WTC11 (cell line): Measurements from ENCODE around the gene SETD2. TPM values are rescaled to one million over a fixed set of nuclear protein-coding genes. Genes with fewer than 3 reads are reported as not detected.

Source experiments
- ATAC-seq: fragments of 200-7000 bp; cut with Tn5 transposase; 2 replicates; pipeline ENCODE4 v1.10.0; 2021; ENCODE audit warnings: mild to moderate bottlenecking, moderate library complexity
- CTCF ChIA-PET: fragments of 300-600 bp; sonication (Branson Sonifier 250); formaldehyde crosslinking; loops from one replicate; lab custom pipeline; 2021; ENCODE audit warnings: antibody characterized with exemption; lab: Charles Lee
- POLR2A ChIA-PET: fragments of 350-600 bp; sonication (Branson Sonifier 250); formaldehyde crosslinking; loops from one replicate; lab custom pipeline; 2021; ENCODE audit warnings: antibody characterized with exemption; lab: Charles Lee
- DNase-seq: peaks from one replicate; pipeline ENCODE4 v3.0.0; 2021; ENCODE audit warnings: low spot score
- H3K27ac Mint-ChIP-seq: 2 replicates; pipeline ENCODE4 v1.8.0; 2021; ENCODE audit warnings: mixed read lengths
- H3K27me3 Mint-ChIP-seq: 2 replicates; pipeline ENCODE4 v1.8.0; 2021; ENCODE audit warnings: low read depth, mild to moderate bottlenecking, moderate library complexity, mixed read lengths
- H3K36me3 Mint-ChIP-seq: 2 replicates; pipeline ENCODE4 v1.8.0; 2021; ENCODE audit warnings: mixed read lengths
- H3K4me1 Mint-ChIP-seq: 2 replicates; pipeline ENCODE4 v1.8.0; 2022; ENCODE audit warnings: mixed read lengths
- H3K4me3 Mint-ChIP-seq: 2 replicates; pipeline ENCODE4 v1.8.0; 2021; ENCODE audit warnings: mild to moderate bottlenecking, moderate library complexity, mixed read lengths
- H3K9me3 Mint-ChIP-seq: 2 replicates; pipeline ENCODE4 v1.8.0; 2021; ENCODE audit warnings: mixed read lengths
- AR ChIP-seq: fragments of 250-450 bp; sonication (Bioruptor Pico); IDR thresholded peaks from 2 replicates; pipeline ENCODE4 v1.9.0; 2021; ENCODE audit warnings: mild to moderate bottlenecking
- CDX4 ChIP-seq: fragments of 250-450 bp; sonication (Bioruptor Pico); IDR thresholded peaks from 2 replicates; pipeline ENCODE4 v1.9.0; 2021; ENCODE audit warnings: moderate library complexity, mild to moderate bottlenecking, inconsistent platforms, borderline replicate concordance
- CREB1 ChIP-seq: sonication (generic); formaldehyde crosslinking; IDR thresholded peaks from 2 replicates; pipeline ENCODE4 v1.8.0; 2023; ENCODE audit warnings: mild to moderate bottlenecking, missing genetic modification reagents
- CREM ChIP-seq: sonication (generic); formaldehyde crosslinking; IDR thresholded peaks from 2 replicates; pipeline ENCODE4 v1.8.1; 2022; ENCODE audit warnings: mild to moderate bottlenecking, missing genetic modification reagents, moderate library complexity
- E2F1 ChIP-seq: sonication (generic); formaldehyde crosslinking; IDR thresholded peaks from 2 replicates; pipeline ENCODE4 v1.8.0; 2022; ENCODE audit warnings: mild to moderate bottlenecking, missing genetic modification reagents
- ELF4 ChIP-seq: sonication (generic); formaldehyde crosslinking; IDR thresholded peaks from 2 replicates; pipeline ENCODE4 v1.8.1; 2022; ENCODE audit warnings: low read depth, mild to moderate bottlenecking, moderate library complexity, missing genetic modification reagents
- FOXK1 ChIP-seq: sonication (generic); formaldehyde crosslinking; IDR thresholded peaks from 2 replicates; pipeline ENCODE4 v1.8.0; 2022; ENCODE audit warnings: mild to moderate bottlenecking, moderate library complexity, missing genetic modification reagents
- FOXP4 ChIP-seq: sonication (generic); formaldehyde crosslinking; IDR thresholded peaks from 2 replicates; pipeline ENCODE4 v1.8.0; 2022; ENCODE audit warnings: mild to moderate bottlenecking, missing genetic modification reagents
- GTF2I ChIP-seq: fragments of 250-450 bp; sonication (Bioruptor Pico); conservative IDR thresholded peaks from 2 replicates; pipeline ENCODE4 v1.4.0; 2021; ENCODE audit warnings: mild to moderate bottlenecking
- NFATC4 ChIP-seq: fragments of 250-450 bp; sonication (Bioruptor Pico); IDR thresholded peaks from 2 replicates; pipeline ENCODE4 v1.9.0; 2021; ENCODE audit warnings: mild to moderate bottlenecking
- NFE2L1 ChIP-seq: sonication (generic); formaldehyde crosslinking; IDR thresholded peaks from 2 replicates; pipeline ENCODE4 v1.8.1; 2023; ENCODE audit warnings: missing genetic modification reagents
- NR1H2 ChIP-seq: sonication (generic); formaldehyde crosslinking; IDR thresholded peaks from 2 replicates; pipeline ENCODE4 v1.9.0; 2021; ENCODE audit warnings: mild to moderate bottlenecking, moderate library complexity, missing genetic modification reagents
- PRDM15 ChIP-seq: sonication (generic); formaldehyde crosslinking; IDR thresholded peaks from 2 replicates; pipeline ENCODE4 v1.8.0; 2022; ENCODE audit warnings: missing genetic modification reagents
- PREB ChIP-seq: sonication (generic); formaldehyde crosslinking; IDR thresholded peaks from 2 replicates; pipeline ENCODE4 v1.8.1; 2022; ENCODE audit warnings: mild to moderate bottlenecking, missing genetic modification reagents, moderate library complexity, borderline replicate concordance
- SP1 ChIP-seq: sonication (generic); formaldehyde crosslinking; conservative IDR thresholded peaks from 2 replicates; pipeline ENCODE4 v1.8.1; 2022; ENCODE audit warnings: missing genetic modification reagents
- USF2 ChIP-seq: sonication (generic); formaldehyde crosslinking; IDR thresholded peaks from 2 replicates; pipeline ENCODE4 v1.8.1; 2023; ENCODE audit warnings: mild to moderate bottlenecking, missing genetic modification reagents, moderate library complexity
- ZNF423 ChIP-seq: fragments of 250-450 bp; sonication (Bioruptor Pico); IDR thresholded peaks from 2 replicates; pipeline ENCODE4 v2.1.2; 2022; ENCODE audit warnings: mild to moderate bottlenecking, moderate library complexity
- total RNA-seq: library from RNA; stranded (reverse); gene quantifications from 3 replicates; pipeline ENCODE4 v1.2.3, GENCODE V29; 2021

Gene SETD2
- total RNA-seq, 1 experiment from 2014 or later = 39.8 TPM

GRCh38 chr3:47008851-47009224 lies 155.1 kb downstream of the SETD2 start:
- H3K4me3 Mint-ChIP-seq = peak overlapping the region; percentile 57
- peaks cover 17% of the 10 kb centered on the region; the same call in 1 of the 2 replicates for H3K36me3 Mint-ChIP-seq
- no peaks in the 10 kb centered on the region for H3K9me3 Mint-ChIP-seq
- POLR2A ChIA-PET = interaction anchor here (0.8 to 1.5 kb wide), 6 partner anchors 9 to 372 kb away, joined by 3 to 9 read pairs (median 4); partner anchors contain the start of genes CCDC12, NBEAL2, PTPN23 and SETD2
- no peak for DNase-seq
- TF ChIP-seq PRDM15 (CRISPR knock-in tag) (no peak), PREB (CRISPR knock-in tag) (no peak), FOXP4 (0 out of 2 replicates have a peak, but pooled peaks have one; percentile 10), GTF2I (no peak), NFATC4 (CRISPR knock-in tag) (no peak), ZNF423 (CRISPR knock-in tag) (no peak), CREM (CRISPR knock-in tag) (no peak), SP1 (no peak)
- CTCF ChIA-PET = interaction anchor here (0.5 to 2.2 kb wide), 13 partner anchors 14 to 372 kb away, joined by 3 to 9 read pairs (median 3); partner anchors contain the start of gene PTPN23
- no peak for ATAC-seq
- H3K4me1 Mint-ChIP-seq = peaks cover 8% of the 10 kb centered on the region
- H3K27me3 Mint-ChIP-seq = no peaks in the 10 kb centered on the region
- no peak overlapping the region for H3K27ac Mint-ChIP-seq

GRCh38 chr3:47008234-47008796 lies 155.6 kb downstream of the SETD2 start:
- Mint-ChIP-seq H3K27ac (no peak overlapping the region), H3K36me3 (peaks cover 20% of the 10 kb centered on the region; the same call in 1 of the 2 replicates), H3K27me3 (no peaks in the 10 kb centered on the region), H3K4me1 (peaks cover 8% of the 10 kb centered on the region), H3K9me3 (no peaks in the 10 kb centered on the region), H3K4me3 (peak overlapping the region; percentile 57)
- no peak for DNase-seq
- TF ChIP-seq ELF4 (CRISPR knock-in tag) (no peak), NFE2L1 (no peak), CDX4 (CRISPR knock-in tag) (no peak), FOXK1 (CRISPR knock-in tag) (no peak), USF2 (no peak), E2F1 (no peak), NR1H2 (no peak), CREB1 (CRISPR knock-in tag) (no peak), AR (CRISPR knock-in tag) (no peak)
- ChIA-PET POLR2A (interaction anchor here (0.9 to 1.5 kb wide), 4 partner anchors 10 to 372 kb away, joined by 3 to 9 read pairs (median 6); partner anchors contain the start of genes NBEAL2, PTPN23 and SETD2), CTCF (interaction anchor here (0.7 to 2.2 kb wide), 7 partner anchors 10 to 156 kb away, joined by 3 to 9 read pairs (median 3); no protein-coding TSS in a partner anchor)
- ATAC-seq = no peak
